HEK293T (cell line): Measurements from ENCODE around the gene HSD3B7.
A peak's percentile ranks its signal among the peaks of the same experiment; 100 is the strongest.

Experiments used
- CTCF ChIA-PET: fragments of 350-600 bp; formaldehyde crosslinking; extraction: SDS; loops from one replicate; lab custom pipeline; 2021; ENCODE audit warnings: antibody characterized with exemption, inconsistent platforms; lab: Yijun Ruan, JAX
- POLR2A ChIA-PET: fragments of 350-600 bp; formaldehyde crosslinking; extraction: SDS; loops from one replicate; lab custom pipeline; 2020; ENCODE audit warnings: antibody characterized with exemption, inconsistent platforms; lab: Yijun Ruan, JAX
- DNase-seq: peaks from one replicate; pipeline ENCODE4 v3.0.0; 2012; ENCODE audit warnings: mixed read lengths; ENCODE audit errors: extremely low spot score
- ARNT ChIP-seq: fragments of 450-650 bp; IDR thresholded peaks from 2 replicates; pipeline ENCODE4 v1.6.1; 2017; ENCODE audit warnings: mild to moderate bottlenecking
- BHLHE40 ChIP-seq: fragments of 450-650 bp; IDR thresholded peaks from 2 replicates; pipeline ENCODE4 v1.6.1; 2016; ENCODE audit warnings: mild to moderate bottlenecking, moderate library complexity, borderline replicate concordance
- CTBP1 ChIP-seq: fragments of 450-650 bp; IDR thresholded peaks from 2 replicates; pipeline ENCODE4 v1.6.1; 2016; ENCODE audit warnings: borderline replicate concordance
- ELF4 ChIP-seq: fragments of 450-650 bp; IDR thresholded peaks from 2 replicates; pipeline ENCODE4 v1.6.1; 2017; ENCODE audit warnings: antibody characterized with exemption
- FOXA1 ChIP-seq: fragments of 450-650 bp; IDR thresholded peaks from 2 replicates; pipeline ENCODE4 v1.6.1; 2016; ENCODE audit warnings: mild to moderate bottlenecking
- FOXK2 ChIP-seq: fragments of 450-650 bp; IDR thresholded peaks from 2 replicates; pipeline ENCODE4 v1.6.1; 2016; ENCODE audit warnings: mild to moderate bottlenecking
- FOXM1 ChIP-seq: fragments of 450-650 bp; IDR thresholded peaks from 2 replicates; pipeline ENCODE4 v1.6.1; 2017; ENCODE audit warnings: mild to moderate bottlenecking, borderline replicate concordance
- HDGF ChIP-seq: fragments of 450-650 bp; IDR thresholded peaks from 2 replicates; pipeline ENCODE4 v1.6.1; 2017; ENCODE audit warnings: antibody characterized with exemption, borderline replicate concordance
- L3MBTL2 ChIP-seq: fragments of 450-650 bp; conservative IDR thresholded peaks from 2 replicates; pipeline ENCODE4 v1.6.1; 2016; ENCODE audit warnings: mild to moderate bottlenecking
- LEF1 ChIP-seq: fragments of 450-650 bp; IDR thresholded peaks from 2 replicates; pipeline ENCODE4 v1.6.1; 2017; ENCODE audit warnings: mild to moderate bottlenecking, borderline replicate concordance
- NFRKB ChIP-seq: fragments of 450-650 bp; IDR thresholded peaks from 2 replicates; pipeline ENCODE4 v1.6.1; 2016; ENCODE audit warnings: mild to moderate bottlenecking, moderate library complexity
- SP1 ChIP-seq: fragments of 450-650 bp; IDR thresholded peaks from 2 replicates; pipeline ENCODE4 v1.6.1; 2017
- SUZ12 ChIP-seq: fragments of 450-650 bp; IDR thresholded peaks from 2 replicates; pipeline ENCODE4 v1.6.1; 2016; ENCODE audit warnings: mild to moderate bottlenecking
- TARDBP ChIP-seq: fragments of 450-650 bp; IDR thresholded peaks from 2 replicates; pipeline ENCODE4 v1.6.1; 2016
- ZNF384 ChIP-seq: fragments of 450-650 bp; IDR thresholded peaks from 2 replicates; pipeline ENCODE4 v1.6.1; 2016
- TF ChIP-seq, protein P1 (sequence below): fragments of 450-650 bp; IDR thresholded peaks from 2 replicates; pipeline ENCODE4 v1.6.1; 2016

The HSD3B7 gene

DNA sequence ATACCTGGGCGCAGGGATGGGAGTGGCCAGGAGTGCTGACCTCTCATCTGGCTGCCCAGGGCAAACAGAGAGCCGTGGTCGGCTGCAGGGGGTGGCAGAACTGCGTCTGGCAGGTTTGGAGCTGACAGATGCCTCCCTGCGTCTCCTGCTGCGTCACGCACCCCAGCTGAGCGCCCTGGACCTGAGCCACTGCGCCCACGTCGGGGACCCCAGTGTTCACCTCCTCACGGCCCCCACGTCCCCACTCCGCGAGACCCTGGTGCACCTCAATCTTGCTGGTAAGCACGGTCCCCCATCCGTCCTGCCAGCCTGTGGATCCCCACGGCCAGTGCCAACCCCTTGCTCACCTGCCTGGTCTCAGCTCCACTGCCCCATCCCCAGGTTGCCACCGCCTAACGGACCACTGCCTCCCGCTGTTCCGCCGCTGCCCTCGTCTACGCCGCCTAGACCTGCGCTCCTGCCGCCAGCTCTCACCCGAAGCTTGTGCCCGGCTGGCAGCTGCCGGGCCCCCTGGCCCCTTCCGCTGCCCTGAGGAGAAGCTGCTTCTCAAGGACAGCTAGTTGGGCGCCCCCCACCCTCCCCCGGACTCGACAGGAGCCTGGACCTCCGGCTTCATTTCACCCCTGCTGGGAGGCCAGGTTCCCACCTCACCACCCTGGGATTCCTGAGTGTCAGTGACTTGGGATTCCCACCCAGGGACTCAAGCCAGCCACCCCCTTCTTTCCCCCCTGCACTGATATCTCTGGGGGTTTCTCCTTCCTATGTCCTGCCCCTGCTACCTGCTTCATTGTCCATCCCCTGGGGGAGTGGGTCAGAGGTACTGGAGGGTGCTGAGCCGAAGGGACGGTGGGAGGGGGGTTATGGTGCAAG is 38.1 kb upstream of the HSD3B7 start:
- TF ChIP-seq LEF1: no peak
- no peak for TF ChIP-seq ZNF384
- TF ChIP-seq CTBP1: no peak
- no peak for TF ChIP-seq ARNT
- TF ChIP-seq SP1: no peak
- TF ChIP-seq TARDBP: no peak
- no peak for TF ChIP-seq L3MBTL2
- TF ChIP-seq FOXM1: no peak
- no peak for TF ChIP-seq FOXK2
- no peak for DNase-seq
- ChIA-PET CTCF (interaction anchor here (1.0 kb wide), 1 partner anchor 195 kb away, joined by 4 read pairs; no protein-coding TSS in a partner anchor), POLR2A (no interaction called here)

DNA sequence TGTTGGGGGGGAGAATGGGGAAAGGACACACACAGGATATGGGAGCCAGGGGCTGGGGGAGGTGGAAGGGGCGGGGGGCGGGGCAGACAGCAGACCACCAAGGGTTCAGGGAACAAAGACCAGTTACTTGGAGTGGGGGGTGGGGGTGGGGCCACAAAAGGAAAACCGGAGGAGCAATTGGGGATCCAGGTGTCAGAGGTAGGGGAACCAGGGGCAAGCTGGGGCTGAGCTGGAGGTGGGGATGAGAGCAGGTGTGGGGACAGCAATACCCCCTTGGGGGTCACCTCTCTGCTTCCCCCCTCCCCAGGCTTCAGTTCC is 37.5 kb upstream of the HSD3B7 start:
- TF ChIP-seq ZNF384 (no peak), FOXA1 (no peak), NFRKB (no peak), L3MBTL2 (no peak), HDGF (no peak), ELF4 (no peak), ARNT (no peak), SUZ12 (no peak), FOXK2 (no peak), SP1 (no peak), BHLHE40 (no peak)
- TF ChIP-seq, protein P1, sequence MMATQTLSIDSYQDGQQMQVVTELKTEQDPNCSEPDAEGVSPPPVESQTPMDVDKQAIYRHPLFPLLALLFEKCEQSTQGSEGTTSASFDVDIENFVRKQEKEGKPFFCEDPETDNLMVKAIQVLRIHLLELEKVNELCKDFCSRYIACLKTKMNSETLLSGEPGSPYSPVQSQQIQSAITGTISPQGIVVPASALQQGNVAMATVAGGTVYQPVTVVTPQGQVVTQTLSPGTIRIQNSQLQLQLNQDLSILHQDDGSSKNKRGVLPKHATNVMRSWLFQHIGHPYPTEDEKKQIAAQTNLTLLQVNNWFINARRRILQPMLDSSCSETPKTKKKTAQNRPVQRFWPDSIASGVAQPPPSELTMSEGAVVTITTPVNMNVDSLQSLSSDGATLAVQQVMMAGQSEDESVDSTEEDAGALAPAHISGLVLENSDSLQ: no peak
- no peak for DNase-seq
- CTCF ChIA-PET: interaction anchor here (0.6 to 1.0 kb wide), 2 partner anchors 195 to 496 kb away, joined by 3 to 4 read pairs; no protein-coding TSS in a partner anchor
- POLR2A ChIA-PET: no interaction called here

- TF ChIP-seq, protein P1: peak; percentile 99
- TF ChIP-seq NFRKB (no peak), SP1 (no peak)
- peak; percentile 91 for DNase-seq
- CTCF ChIA-PET: interaction anchor here (0.6 to 1.0 kb wide), 2 partner anchors 194 to 496 kb away, joined by 3 to 4 read pairs; no protein-coding TSS in a partner anchor
- POLR2A ChIA-PET: no interaction called here
Measured at GRCh38 chr16:30947859-30948666, 36.9 kb upstream of the HSD3B7 start.

GRCh38 chr16:30948667-30949649 is 36.0 kb upstream of the HSD3B7 start, which contains the start of gene ORAI3:
Gene ORAI3 (plus strand): TSS chr16:30949068. CDS start chr16:30949290, 222 bp downstream.
- TF ChIP-seq L3MBTL2 (no peak), NFRKB (no peak), FOXK2 (no peak), LEF1 (0 out of 2 replicates have a peak, but pooled peaks have one; percentile 48), TARDBP (no peak), ELF4 (no peak), ZNF384 (no peak), FOXM1 (0 out of 2 replicates have a peak, but pooled peaks have one; percentile 11), CTBP1 (no peak), HDGF (no peak)
- TF ChIP-seq, protein P1: no peak
- CTCF ChIA-PET: interaction anchor here (0.5 to 1.4 kb wide), 4 partner anchors 22 to 1136 kb away, joined by 3 to 6 read pairs (median 3); partner anchors contain the start of gene HSD3B7
- POLR2A ChIA-PET: interaction anchor here (0.8 kb wide), 1 partner anchor 21 kb away, joined by 3 read pairs; no protein-coding TSS in a partner anchor
- peak; percentile 69 for DNase-seq
